Lung microvascular endothelial cell (primary cell): ENCODE data around the gene COX7A2L. TPM values are rescaled to one million over a fixed set of nuclear protein-coding genes. Genes with fewer than 3 reads are reported as not detected.
"Not testable (repeated sequence)": the region's sequence is repeated elsewhere in the genome, so short reads cannot be mapped to it uniquely, and the experiment has no call there.

Source experiments
- DNase-seq, 2 donors: peaks; one replicate each; pipeline versions ENCODE4 v3.0.0 to v3.0.0-alpha.2; 2010; ENCODE audit warnings: low read depth in 2 of 2
- total RNA-seq: library from RNA; depleted of rRNA; stranded (reverse); fragments of >200 nt; gene quantifications from 2 replicates; pipeline ENCODE4 v1.2.1, GENCODE V29; 2014

The COX7A2L gene
- 128 and 133 TPM in 2 replicates for total RNA-seq

- DNase-seq = peak; percentile 98
These were observed at the start of gene COX7A2L for GRCh38 chr2:42360890-42361727. COX7A2L (minus strand) TSS chr2:42361217; CDS start chr2:42361161, 56 bp downstream.

DNA sequence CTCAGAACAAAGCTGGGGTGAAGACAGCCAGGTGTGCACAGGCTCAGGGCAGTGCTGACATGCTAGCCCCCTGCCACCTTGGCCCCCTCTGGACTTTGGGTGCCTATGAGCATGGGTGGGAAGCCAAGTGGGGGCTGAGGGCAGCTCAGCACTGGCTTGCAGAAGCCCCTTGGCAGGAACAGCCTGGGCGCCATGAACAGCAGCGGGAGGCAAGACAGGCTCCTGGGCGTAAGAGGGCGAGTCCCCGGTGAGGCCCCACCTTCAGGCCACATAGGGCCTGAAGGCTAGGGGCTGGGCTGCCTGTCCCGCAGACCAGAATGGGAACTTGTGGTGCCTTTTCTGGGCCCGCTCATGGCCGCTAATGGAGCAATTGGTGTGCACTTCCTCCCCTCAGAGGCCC, 47.0 kb upstream of the COX7A2L start:
- no peak for DNase-seq

DNA sequence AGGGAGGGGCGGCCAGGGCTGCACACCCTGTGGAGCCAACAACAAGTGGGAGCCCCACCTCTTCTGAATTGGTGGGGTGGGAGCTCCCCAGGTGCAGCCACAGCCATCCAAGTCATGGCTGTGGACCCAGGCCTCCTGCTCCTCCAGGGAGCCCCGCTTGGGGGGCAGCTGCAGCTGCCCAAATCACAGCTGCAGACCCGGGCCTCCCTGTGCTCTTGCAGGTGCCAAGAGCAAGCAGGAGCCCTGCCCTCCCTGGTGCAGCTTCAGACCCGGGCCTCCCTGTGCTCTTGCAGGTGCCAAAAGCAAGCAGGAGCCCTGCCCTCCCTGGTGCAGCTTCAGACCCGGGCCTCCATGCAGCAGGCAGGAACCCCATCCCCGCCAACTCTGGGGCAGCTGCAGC, 46.5 kb upstream of the COX7A2L start:
- DNase-seq = no peak

- DNase-seq = no peak
These were observed 43.7 kb upstream of the COX7A2L start for GRCh38 chr2:42404676-42405075.

- no peak for DNase-seq
These were observed 40.8 kb upstream of the COX7A2L start for GRCh38 chr2:42401773-42402172.

DNA sequence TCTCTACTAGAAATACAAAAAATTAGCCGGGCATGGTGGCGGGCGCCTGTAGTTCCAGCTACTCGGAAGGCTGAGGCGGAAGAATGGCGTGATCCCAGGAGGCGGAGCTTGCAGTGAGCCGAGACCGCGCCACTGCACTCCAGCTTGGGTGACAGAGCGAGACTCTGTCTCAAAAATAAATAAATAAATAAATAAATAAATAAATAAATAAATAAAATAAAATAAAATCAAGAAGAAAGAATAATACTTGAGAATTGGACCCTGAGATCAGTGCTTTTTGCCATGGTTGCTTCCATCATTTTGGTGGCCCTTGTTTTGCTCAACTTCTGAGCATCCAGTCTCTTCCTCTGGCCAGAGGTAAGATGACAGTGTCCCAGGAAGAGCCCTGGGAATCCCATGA, 37.0 kb upstream of the COX7A2L start:
- DNase-seq = not testable (repeated sequence)

DNA sequence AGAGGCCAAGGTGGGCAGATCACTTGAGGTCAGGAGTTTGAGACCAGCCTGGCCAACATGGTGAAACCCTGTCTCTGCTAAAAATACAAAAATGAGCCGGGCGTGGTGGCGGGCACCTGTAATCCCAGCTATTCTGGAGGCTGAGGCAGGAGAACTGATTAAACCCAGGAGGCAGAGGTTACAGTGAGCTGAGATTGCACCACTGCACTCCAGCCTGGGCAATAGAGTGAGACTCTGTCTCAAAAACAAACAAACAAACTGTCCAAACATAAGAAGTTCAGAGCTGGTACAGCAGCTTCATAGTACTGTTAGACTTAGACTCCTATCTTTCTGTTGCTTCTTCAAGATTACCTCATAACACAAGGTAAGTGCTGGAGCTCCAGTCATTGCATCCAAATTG, 32.3 kb upstream of the COX7A2L start:
- not testable (repeated sequence) for DNase-seq

DNA sequence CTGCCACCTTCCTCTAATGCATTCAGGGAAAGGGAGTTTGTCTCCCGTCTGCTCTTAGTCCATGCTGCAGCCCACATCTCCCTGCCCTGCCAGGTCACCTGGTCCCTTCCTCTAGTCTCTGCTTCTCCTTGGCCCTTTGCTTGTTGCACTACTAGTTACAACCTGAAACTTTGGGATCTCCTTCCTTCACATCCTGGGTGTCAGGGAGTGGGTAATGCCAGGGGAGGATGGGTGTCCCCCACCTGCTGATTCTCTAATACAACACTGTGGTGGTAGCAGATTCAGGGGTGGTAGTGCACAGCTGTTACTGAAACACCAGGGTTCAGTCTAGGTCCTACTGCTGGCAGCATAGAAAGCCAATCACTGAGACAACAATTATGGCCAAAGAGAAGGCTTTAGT, 31.2 kb upstream of the COX7A2L start:
- no peak for DNase-seq

GRCh38 chr2:42390401-42390969, 29.5 kb upstream of the COX7A2L start:
- DNase-seq = no peak

DNA sequence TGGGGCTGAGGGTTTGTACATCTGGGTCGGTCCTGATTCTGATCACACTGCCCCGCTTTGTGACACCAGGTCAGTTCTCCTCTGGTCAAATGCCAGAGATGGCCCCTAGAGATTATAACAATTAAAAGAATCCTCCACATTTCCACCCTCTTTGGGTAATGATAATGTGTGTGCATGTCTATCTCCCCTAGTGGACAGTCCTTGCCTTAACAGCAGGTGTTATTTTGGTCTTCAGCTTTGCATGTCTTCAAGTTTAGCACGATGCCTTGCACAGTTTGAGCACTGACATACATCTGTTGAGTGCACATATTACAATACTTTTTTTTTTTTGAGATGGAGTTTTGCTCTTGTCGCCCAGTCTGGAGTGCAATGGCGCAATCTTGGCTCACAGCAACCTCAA, 25.7 kb upstream of the COX7A2L start:
- peak in 1 of 2 donors; percentile 7 for DNase-seq

- DNase-seq = peak in 1 of 2 donors; percentile 11
These were observed 24.2 kb upstream of the COX7A2L start for GRCh38 chr2:42385225-42385624.

DNA sequence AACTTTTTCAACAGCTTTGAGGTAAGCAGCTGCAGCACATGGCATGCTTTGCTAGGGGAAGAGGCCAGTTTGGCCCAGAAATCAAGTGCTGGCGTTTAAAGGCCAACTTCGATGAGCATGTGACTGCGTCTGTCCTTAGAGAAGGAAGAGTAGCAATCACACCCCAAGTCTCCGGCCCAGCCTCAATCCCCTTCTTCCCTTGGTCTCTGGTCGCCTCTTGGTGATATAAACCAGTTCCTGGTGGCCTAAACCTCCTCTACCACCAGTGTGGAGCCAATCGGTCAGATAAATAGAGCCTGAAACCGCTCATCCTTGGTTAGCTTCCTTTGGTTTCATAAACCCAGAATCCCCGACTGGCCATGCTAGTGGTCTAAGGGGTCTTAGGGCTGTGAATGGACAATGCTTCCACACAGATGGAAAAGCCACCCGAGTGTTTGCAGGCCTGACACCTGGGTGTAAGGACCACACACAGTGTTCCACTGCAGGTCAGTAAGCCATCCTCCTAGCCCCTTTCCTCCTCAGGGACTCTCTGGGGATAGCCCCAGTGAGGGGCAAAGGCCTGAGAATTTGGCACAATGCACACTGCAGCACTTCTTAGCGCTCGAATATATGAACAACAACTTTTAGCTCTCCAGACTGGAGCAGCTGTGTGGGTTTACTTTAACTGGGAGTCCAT, 23.0 kb upstream of the COX7A2L start:
- DNase-seq = no peak

DNA sequence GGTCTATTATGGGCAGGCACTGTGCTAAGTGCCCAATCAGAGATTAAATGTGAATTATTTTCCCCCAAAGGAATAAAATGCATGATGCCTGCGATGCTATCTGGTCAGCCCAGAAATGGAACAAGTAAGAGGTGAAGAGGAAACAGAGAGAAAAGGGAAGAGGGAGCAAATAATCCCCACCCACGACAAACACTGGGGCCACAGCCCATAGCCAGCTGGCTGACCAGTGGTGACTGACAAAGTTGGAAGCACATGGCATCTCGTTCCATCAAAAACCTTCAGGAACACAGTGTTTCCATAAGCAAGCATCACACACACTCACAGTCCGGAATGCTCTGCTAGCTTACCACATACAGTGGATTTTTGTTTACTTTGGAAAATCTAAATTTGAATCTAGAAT, 21.1 kb upstream of the COX7A2L start:
- DNase-seq = no peak

GRCh38 chr2:42380026-42380425, 19.0 kb upstream of the COX7A2L start:
- DNase-seq = not testable (repeated sequence)

- DNase-seq = no peak
These were observed 17.4 kb upstream of the COX7A2L start for GRCh38 chr2:42378415-42378814.

DNA sequence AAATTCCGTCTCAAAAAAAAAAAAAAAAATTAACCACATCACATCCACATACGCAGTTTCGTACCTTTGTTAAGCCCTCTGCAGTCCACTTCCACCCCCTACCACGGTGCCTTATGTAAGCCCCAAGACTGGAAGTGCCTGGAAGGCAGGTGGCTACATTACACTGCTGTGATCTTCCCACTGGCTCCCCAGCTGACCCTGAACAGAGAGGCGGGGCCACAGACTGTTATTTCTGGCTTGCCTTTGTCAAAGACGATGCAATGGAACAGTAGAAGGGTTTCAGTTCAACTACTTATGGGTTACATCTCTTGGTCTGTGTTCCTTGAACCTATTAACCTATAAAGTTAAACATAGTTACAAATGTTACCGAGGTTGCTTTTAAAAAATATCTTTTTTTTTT, 15.7 kb upstream of the COX7A2L start:
- DNase-seq = no peak

DNA sequence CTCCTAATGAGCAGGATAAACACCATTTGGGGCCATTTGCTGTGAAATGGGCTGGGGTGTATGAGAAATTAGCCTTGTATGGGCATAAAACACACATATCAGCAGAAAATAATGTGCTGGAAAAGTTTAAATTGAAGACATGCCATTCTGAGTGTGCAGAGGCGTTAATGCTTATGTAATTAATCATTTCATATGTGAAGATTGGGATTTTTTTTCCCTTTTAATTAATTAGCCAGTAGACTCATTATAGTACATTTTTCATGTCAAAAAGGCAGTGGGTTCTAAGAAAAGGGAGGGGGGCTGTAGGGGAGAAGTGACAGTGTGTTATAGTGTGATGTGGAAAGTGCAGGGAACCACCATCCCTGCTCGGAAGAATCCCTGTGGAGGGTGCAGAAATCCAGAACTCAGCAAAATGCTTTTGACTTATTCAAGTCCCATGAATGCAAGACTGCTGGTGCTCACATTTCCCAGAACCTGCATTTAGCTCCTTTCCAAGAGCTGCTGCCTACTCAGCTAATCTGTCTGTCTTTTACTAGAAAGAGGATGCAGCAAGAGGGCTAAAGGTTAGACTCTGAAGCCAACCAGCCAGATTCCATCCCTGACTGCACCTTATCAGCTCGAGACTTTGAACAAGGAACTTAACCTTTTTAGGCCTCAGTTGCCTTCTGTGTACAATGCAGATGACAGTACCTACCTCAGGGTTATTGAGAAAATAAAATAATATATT, 11.6 kb upstream of the COX7A2L start:
- DNase-seq = no peak

GRCh38 chr2:42371611-42372473, 10.8 kb upstream of the COX7A2L start:
- no peak for DNase-seq

GRCh38 chr2:42369532-42370229, 8.7 kb upstream of the COX7A2L start:
- no peak for DNase-seq

- peak; percentile 43 to 78 for DNase-seq
These were observed 8.0 kb upstream of the COX7A2L start for GRCh38 chr2:42368817-42369531.
